Neural progenitor cell (in vitro differentiated cells): ENCODE measurements around the gene TMEM179. TPM values are rescaled to one million over a fixed set of nuclear protein-coding genes. Genes with fewer than 3 reads are reported as not detected.

ENCODE experiments used
- DNase-seq: peaks from one replicate; pipeline ENCODE4 v3.0.0-alpha.2; 2016; ENCODE audit warnings: low spot score
- H2AFZ ChIP-seq: fragments of 200-600 bp; sonication (generic); replicated peaks from 2 replicates; pipeline ENCODE4 v1.6.1; 2016; ENCODE audit warnings: antibody characterized with exemption
- H3F3A ChIP-seq: fragments of 200-600 bp; sonication (generic); 2 replicates; pipeline ENCODE4 v1.6.1; 2016; ENCODE audit warnings: antibody characterized with exemption, low read depth
- H3K27ac ChIP-seq: fragments of 200-600 bp; sonication (generic); 2 replicates; pipeline ENCODE4 v1.5.1; 2016; ENCODE audit warnings: mild to moderate bottlenecking
- H3K27me3 ChIP-seq: fragments of 200-600 bp; sonication (generic); 2 replicates; pipeline ENCODE4 v1.6.1; 2016; ENCODE audit warnings: mild to moderate bottlenecking, moderate library complexity
- H3K36me3 ChIP-seq: fragments of 200-600 bp; sonication (generic); 2 replicates; pipeline ENCODE4 v1.5.1; 2016
- H3K4me1 ChIP-seq: fragments of 200-600 bp; sonication (generic); 2 replicates; pipeline ENCODE4 v1.6.1; 2016; ENCODE audit warnings: mixed run types
- H3K4me2 ChIP-seq: fragments of 200-600 bp; sonication (generic); 2 replicates; pipeline ENCODE4 v1.6.1; 2016
- H3K4me3 ChIP-seq: fragments of 200-600 bp; sonication (generic); 2 replicates; pipeline ENCODE4 v1.5.1; 2016
- H3K79me2 ChIP-seq: fragments of 200-600 bp; sonication (generic); 2 replicates; pipeline ENCODE4 v1.6.1; 2016; ENCODE audit warnings: low read depth
- H3K9ac ChIP-seq: fragments of 200-600 bp; sonication (generic); 2 replicates; pipeline ENCODE4 v1.6.1; 2016
- H3K9me3 ChIP-seq: fragments of 200-600 bp; sonication (generic); 2 replicates; pipeline ENCODE4 v1.5.1; 2016; ENCODE audit warnings: low read depth
- H4K20me1 ChIP-seq: fragments of 200-600 bp; sonication (generic); 2 replicates; pipeline ENCODE4 v1.6.1; 2016; ENCODE audit warnings: low read depth
- H3K27ac Mint-ChIP-seq: 3 replicates; pipeline ENCODE4 v1.8.0; 2021; ENCODE audit warnings: mixed read lengths
- H3K27me3 Mint-ChIP-seq: 2 replicates; pipeline ENCODE4 v1.8.0; 2022; ENCODE audit warnings: low read depth, mild to moderate bottlenecking, inconsistent platforms, moderate library complexity, mixed read lengths; ENCODE audit not compliant: insufficient read depth
- H3K36me3 Mint-ChIP-seq: 3 replicates; pipeline ENCODE4 v1.8.0; 2021; ENCODE audit warnings: mixed read lengths
- H3K4me1 Mint-ChIP-seq: 3 replicates; pipeline ENCODE4 v1.8.0; 2021; ENCODE audit warnings: mixed read lengths
- H3K4me3 Mint-ChIP-seq: 3 replicates; pipeline ENCODE4 v1.8.0; 2021; ENCODE audit warnings: mild to moderate bottlenecking, moderate library complexity, mixed read lengths
- H3K9me3 Mint-ChIP-seq: 3 replicates; pipeline ENCODE4 v1.8.0; 2020; ENCODE audit warnings: mixed read lengths
- EZH2 ChIP-seq: fragments of 200-600 bp; sonication (generic); IDR thresholded peaks from 2 replicates; pipeline ENCODE4 v1.6.1; 2017; ENCODE audit warnings: antibody characterized with exemption, mild to moderate bottlenecking, moderate library complexity
- EZH2phosphoT487 ChIP-seq: fragments of 200-600 bp; sonication (generic); IDR thresholded peaks from 2 replicates; pipeline ENCODE4 v1.6.1; 2017; ENCODE audit warnings: antibody characterized with exemption
- total RNA-seq: library from RNA; depleted of rRNA; stranded (reverse); fragments of >200 nt; gene quantifications from 2 replicates; pipeline ENCODE4 v1.2.3, GENCODE V29; 2015; ENCODE audit warnings: low replicate concordance
- TF ChIP-seq, protein P1 (sequence below): fragments of 200-600 bp; sonication (generic); IDR thresholded peaks from 2 replicates; pipeline ENCODE4 v1.5.1; 2017; ENCODE audit warnings: antibody characterized with exemption, mild to moderate bottlenecking

TMEM179 gene
- total RNA-seq, 1 donor from 2014 or later = 0.77 TPM

DNA sequence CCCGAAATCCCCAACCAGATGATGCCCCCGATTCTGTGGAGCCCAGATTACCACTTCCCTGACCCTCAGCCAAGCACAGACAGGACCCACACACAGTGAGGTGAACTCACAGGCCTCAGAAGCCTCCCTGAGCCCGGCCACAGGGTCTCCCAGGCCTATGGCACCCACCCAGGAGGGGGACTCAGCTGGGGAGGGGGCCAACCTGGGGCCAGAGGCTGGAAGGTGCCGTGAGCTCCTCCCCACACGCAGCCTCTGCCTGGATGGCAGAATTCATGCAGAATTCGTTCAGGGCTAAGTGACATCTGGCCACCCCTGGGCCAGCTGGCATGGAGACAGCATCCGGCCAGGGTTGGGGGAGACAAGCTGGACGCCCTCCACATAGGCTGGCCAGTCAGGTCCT is 11.8 kb downstream of the TMEM179 start:
- H3K79me2 ChIP-seq = no peaks in the 10 kb centered on the region
- H3K36me3 ChIP-seq = no peaks in the 10 kb centered on the region
- no peaks in the 10 kb centered on the region for H3K36me3 Mint-ChIP-seq
- H3K9ac ChIP-seq = no peak overlapping the region
- H3K27ac ChIP-seq = no peak overlapping the region
- no peak overlapping the region for H3K4me3 ChIP-seq
- H3K27ac Mint-ChIP-seq = peak overlapping the region; percentile 2
- peaks cover 12% of the 10 kb centered on the region for H3K27me3 Mint-ChIP-seq
- H3K4me1 ChIP-seq = no peaks in the 10 kb centered on the region
- no peaks in the 10 kb centered on the region for H3K9me3 ChIP-seq
- H3K4me1 Mint-ChIP-seq = peaks cover 11% of the 10 kb centered on the region
- H4K20me1 ChIP-seq = no peaks in the 10 kb centered on the region
- H3K4me3 Mint-ChIP-seq = no peak overlapping the region
- no peak overlapping the region for H3K4me2 ChIP-seq
- TF ChIP-seq EZH2 (no peak), EZH2phosphoT487 (no peak)
- TF ChIP-seq, protein P1, sequence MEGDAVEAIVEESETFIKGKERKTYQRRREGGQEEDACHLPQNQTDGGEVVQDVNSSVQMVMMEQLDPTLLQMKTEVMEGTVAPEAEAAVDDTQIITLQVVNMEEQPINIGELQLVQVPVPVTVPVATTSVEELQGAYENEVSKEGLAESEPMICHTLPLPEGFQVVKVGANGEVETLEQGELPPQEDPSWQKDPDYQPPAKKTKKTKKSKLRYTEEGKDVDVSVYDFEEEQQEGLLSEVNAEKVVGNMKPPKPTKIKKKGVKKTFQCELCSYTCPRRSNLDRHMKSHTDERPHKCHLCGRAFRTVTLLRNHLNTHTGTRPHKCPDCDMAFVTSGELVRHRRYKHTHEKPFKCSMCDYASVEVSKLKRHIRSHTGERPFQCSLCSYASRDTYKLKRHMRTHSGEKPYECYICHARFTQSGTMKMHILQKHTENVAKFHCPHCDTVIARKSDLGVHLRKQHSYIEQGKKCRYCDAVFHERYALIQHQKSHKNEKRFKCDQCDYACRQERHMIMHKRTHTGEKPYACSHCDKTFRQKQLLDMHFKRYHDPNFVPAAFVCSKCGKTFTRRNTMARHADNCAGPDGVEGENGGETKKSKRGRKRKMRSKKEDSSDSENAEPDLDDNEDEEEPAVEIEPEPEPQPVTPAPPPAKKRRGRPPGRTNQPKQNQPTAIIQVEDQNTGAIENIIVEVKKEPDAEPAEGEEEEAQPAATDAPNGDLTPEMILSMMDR = no peak
- no peaks in the 10 kb centered on the region for H3K9me3 Mint-ChIP-seq
- no peaks in the 10 kb centered on the region for H3F3A ChIP-seq
- H2AFZ ChIP-seq = no peak overlapping the region
- H3K27me3 ChIP-seq = no peaks in the 10 kb centered on the region
- DNase-seq = no peak

DNA sequence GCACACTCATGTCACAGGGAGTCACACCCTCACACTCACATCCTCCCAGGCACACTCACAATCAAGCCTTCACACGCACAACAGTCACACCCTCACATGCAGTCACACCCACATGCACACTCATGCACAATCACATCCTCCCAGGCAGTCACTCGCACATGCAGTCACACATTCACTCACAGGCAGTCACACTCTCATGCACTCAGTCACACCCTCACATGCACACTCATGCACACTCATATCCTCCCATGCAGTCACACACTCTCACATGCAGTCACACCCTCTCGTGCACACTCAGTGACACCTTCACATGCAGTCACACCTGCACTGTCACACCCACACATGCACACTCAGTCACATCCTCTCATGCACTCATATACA is 12.3 kb downstream of the TMEM179 start:
- Histone ChIP-seq H3K9me3 (no peaks in the 10 kb centered on the region), H2AFZ (no peak overlapping the region), H3F3A (no peaks in the 10 kb centered on the region), H3K36me3 (no peaks in the 10 kb centered on the region), H3K27me3 (no peaks in the 10 kb centered on the region), H3K27ac (no peak overlapping the region), H3K4me3 (no peak overlapping the region), H3K79me2 (no peaks in the 10 kb centered on the region), H3K4me1 (no peaks in the 10 kb centered on the region), H3K9ac (no peak overlapping the region), H3K4me2 (no peak overlapping the region), H4K20me1 (no peaks in the 10 kb centered on the region)
- peak overlapping the region; percentile 2 for H3K27ac Mint-ChIP-seq
- H3K9me3 Mint-ChIP-seq = no peaks in the 10 kb centered on the region
- H3K4me3 Mint-ChIP-seq = no peak overlapping the region
- H3K4me1 Mint-ChIP-seq = peaks cover 11% of the 10 kb centered on the region
- no peak for DNase-seq
- peaks cover 12% of the 10 kb centered on the region for H3K27me3 Mint-ChIP-seq
- TF ChIP-seq EZH2phosphoT487 (no peak), EZH2 (no peak)
- TF ChIP-seq, protein P1 = no peak
- no peaks in the 10 kb centered on the region for H3K36me3 Mint-ChIP-seq

DNA sequence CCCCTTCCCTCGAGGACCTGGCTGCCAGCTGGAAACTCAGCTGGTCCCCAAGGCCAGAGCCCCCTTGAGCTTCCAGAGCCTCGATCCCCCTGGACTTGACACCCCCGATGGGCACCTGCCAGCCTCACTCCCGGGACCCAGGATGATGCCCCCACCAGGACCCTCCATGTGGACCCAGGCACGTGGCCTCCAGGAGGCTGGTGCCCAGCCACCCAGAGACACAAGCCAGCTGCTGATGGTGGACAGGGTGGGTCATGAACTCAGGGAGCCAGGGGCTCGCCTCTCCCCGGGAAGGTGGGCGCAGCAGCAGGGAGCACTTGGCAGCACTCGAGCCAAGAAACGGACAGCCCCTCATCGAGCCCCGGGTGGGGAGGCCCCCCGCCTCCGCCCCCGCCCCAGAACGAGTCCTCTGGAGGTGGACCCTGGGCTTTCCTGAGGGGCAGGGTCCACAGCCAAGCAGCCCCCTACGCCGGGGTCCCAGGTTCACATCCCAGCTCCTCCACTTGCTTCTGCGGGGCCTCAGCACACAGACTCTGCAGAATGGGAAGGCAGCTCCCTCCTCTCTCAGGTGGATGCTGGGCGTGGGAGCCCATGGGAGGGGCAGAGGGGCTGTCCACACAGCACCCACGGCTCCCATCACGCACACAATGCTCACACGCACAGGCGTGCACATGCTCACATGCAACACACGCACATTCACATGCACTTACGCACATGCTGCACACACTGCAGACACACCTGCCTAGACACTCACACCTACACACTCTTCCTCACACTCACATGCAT is 12.9 kb downstream of the TMEM179 start:
- Histone ChIP-seq H3K4me3 (no peak overlapping the region), H3F3A (no peaks in the 10 kb centered on the region), H3K27me3 (no peaks in the 10 kb centered on the region), H3K36me3 (no peaks in the 10 kb centered on the region), H3K4me2 (no peak overlapping the region), H3K27ac (no peak overlapping the region), H3K9ac (no peak overlapping the region), H2AFZ (no peak overlapping the region), H3K9me3 (no peaks in the 10 kb centered on the region), H3K79me2 (no peaks in the 10 kb centered on the region), H4K20me1 (no peaks in the 10 kb centered on the region), H3K4me1 (no peaks in the 10 kb centered on the region)
- peaks cover 11% of the 10 kb centered on the region for H3K4me1 Mint-ChIP-seq
- no peaks in the 10 kb centered on the region for H3K9me3 Mint-ChIP-seq
- TF ChIP-seq, protein P1 = no peak
- no peak for TF ChIP-seq EZH2phosphoT487
- no peak for TF ChIP-seq EZH2
- peak overlapping the region; percentile 2 for H3K27ac Mint-ChIP-seq
- H3K4me3 Mint-ChIP-seq = no peak overlapping the region
- no peak for DNase-seq
- H3K27me3 Mint-ChIP-seq = peaks cover 12% of the 10 kb centered on the region
- no peaks in the 10 kb centered on the region for H3K36me3 Mint-ChIP-seq
